ENCODE data around the gene HOTAIR. TPM values are rescaled to one million over a fixed set of nuclear protein-coding genes. Genes with fewer than 3 reads are reported as not detected.

Gene HOTAIR
- total RNA-seq, 1 donor from 2014 or later, result not detected

DNA sequence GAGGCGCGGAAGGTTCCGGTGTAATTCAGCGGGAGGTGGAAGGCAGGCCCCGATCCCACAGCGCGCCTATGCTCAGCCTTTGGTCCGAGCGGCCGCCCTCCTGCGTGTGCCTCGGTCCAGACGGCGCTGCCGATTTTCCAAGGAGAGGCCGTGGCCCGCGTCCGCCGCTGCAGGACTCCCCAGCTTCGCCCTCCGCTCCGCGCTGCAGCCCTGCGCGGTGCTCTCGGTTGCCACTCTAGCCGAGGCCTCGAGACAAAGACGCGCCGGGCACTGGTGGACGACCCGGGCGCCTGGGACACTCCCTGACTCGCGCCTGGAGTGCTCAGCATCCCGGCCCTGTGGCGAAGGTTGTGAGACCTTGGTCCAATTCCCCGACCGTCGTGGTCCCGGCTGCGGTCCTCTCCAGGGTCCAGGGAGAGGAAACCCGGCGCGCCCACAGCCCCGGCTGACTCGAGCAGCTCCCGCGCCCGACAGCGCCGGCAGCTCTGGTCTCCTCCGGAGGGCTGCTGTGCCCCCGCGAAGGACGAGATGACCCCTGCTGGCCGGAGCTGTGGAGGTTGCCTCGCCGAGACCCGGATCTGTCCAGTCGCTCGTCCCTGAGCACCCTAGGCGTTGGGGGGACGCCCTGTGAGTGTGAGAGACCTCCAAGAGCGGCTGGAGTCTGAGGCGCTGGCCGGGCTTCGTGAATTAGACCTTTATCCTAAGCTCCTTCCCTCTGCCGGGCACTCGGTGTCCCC, 13.6 kb downstream of the HOTAIR start:
- DNase-seq (ENCODE audit: low read depth, low spot score), result no peak

DNA sequence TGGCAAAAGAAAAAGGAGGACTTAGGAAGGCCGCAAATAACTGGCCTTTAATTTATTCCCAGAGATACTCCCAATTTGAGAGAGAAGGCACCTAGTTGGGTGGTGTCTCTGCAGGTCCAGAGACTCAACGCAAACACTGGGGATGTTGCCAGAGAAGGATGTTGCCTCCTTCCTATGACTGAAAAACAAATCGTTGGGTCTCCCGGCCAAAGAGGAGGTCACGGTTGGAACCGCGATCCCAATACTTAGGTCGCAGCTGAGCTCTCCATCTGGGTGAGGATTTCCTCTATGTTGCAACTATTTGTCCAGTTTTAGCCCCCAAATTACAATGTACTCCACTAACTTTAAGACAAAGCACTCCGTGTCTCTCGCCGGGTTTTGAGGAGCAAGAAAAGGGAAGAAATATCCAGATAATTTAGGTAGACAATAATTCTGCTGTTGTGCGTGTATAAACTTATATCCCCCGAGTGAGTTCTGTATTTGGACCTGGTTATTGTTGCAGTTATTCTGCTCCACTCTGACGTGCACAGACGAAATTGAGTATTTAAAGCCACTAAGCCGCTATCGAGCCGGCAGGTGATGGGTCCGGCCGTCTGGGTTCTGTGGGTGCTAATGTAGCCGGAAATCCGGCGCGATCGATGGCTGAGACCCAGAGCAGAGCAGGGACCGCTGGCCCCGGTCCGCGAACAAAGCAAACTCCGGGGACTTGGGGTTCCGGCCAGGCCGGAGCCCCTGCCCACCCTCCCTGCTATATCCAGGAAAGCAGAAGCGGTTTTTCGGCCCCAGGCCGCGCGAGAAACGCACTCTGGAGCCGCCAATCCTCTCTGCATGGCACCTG, 14.3 kb downstream of the HOTAIR start:
- no peak for DNase-seq (ENCODE audit: low read depth, low spot score)

GRCh38 chr12:53959314-53959713, 15.4 kb downstream of the HOTAIR start:
- no peak for DNase-seq (ENCODE audit: low read depth, low spot score)

GRCh38 chr12:53958128-53958527, 16.6 kb downstream of the HOTAIR start:
- DNase-seq (ENCODE audit: low read depth, low spot score), result no peak

- no peak for DNase-seq (ENCODE audit: low read depth, low spot score)
These were observed 17.7 kb downstream of the HOTAIR start for GRCh38 chr12:53956914-53957536.

- no peak for DNase-seq (ENCODE audit: low read depth, low spot score)
These were observed 18.4 kb downstream of the HOTAIR start for GRCh38 chr12:53956251-53956887.

DNA sequence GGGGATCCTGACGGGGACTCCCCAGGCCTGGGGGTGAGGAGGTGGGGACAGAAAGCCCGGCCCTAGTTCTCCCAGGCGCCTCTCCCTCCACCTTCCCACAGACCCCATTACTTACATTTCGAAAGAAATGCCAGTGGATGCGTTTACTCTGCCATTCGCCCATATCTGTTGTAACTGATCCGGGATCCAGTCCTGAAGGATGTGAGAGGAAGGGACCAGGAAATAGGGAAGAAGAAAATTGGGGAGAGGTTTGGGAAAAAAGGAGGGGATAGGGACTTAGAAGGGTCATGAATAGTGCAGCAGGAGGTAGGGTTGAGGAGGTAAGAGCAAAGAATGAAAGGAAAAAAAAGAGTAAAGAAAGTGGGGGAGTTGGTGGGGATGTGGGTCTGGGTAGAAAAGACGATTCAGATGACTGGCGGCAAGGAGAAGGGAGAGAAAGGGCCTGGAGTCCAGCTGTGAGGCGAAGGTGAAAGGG, 18.9 kb downstream of the HOTAIR start:
- no peak for DNase-seq (ENCODE audit: low read depth, low spot score)

DNA sequence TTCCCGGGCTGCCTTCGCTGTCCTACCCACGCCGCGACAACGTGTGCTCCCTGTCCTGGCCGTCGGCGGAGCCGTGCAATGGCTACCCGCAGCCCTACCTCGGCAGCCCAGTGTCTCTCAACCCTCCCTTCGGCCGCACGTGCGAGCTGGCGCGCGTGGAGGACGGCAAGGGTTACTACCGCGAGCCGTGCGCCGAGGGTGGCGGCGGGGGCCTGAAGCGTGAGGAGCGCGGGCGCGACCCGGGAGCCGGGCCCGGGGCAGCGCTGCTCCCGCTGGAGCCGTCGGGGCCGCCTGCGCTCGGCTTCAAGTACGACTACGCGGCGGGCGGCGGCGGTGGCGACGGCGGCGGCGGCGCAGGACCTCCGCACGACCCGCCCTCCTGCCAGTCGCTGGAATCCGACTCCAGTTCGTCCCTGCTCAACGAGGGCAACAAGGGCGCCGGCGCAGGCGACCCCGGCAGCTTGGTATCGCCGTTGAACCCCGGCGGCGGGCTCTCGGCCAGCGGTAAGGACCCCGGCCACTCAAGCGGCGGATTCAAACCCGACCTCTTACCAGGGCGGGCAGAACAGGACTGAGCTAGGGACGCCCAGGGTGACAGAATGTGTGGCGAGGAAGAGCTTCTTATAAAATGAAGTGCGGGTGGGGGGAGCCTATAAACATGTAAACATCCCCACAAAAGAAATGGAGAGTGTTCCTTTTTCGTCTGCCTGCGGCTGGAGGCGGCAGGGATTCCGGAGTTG, 19.5 kb downstream of the HOTAIR start:
- no peak for DNase-seq (ENCODE audit: low read depth, low spot score)

DNA sequence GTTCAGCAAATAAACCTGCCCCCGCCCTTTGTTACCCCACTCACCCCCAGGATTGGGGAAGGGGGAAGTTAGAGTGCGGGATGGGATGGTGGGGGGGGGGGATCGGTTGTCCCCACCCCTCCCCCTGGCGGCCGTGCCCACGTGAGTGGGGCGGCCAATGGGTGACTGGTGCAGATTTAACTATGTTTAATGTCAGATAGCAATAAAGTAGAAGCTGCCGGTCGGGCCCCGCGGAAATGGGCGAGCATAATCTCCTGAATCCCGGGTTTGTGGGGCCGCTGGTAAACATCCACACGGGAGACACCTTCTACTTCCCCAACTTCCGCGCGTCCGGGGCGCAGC, 20.1 kb downstream of the HOTAIR start, which contains the start of gene HOXC12:
TSS of gene HOXC12 (plus strand) at position 210 of the 342 bp plus-strand sequence. CDS start at position 237, 27 bp downstream.
- no peak for DNase-seq (ENCODE audit: low read depth, low spot score)

DNA sequence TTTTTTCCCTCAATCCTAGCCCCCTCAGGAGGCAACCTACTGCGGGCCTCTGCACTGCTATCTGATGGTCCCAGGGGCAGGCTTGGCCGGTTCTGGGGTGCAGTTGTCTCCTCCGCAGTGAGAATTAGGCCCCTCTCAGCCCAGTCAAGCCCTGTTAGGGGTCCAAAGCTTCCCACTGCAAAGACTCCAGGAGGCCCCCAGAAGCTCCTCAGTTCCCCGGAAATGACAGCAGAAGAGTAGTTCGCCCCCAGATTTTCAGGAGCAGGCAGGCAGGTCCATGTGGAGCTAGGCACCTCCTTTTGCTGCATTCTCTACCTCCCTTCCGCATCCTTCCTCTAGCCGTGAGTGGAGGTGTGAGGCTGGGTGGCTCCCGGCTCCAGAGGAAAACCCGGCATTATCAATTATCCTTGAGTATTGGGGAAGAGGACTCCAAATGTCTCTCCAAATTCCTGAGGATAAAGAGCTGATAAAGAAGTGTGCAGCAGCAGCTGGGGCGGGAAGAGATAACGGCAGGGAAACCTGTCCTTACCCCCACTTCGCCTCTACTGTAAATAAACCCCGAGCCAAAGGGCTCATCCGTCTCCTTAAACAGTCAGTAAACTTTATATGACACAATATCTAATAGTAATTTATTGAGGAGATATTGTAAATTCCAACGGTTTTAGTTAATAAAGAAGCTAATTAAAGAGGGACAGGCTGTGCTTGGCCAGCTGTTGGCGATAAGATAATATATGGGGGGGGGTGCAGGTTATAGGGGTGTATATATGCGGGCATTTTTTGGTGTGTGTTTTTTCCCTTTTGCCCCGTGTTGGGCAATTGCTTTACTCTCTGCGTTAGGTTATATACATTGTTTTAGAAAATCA, 20.7 kb downstream of the HOTAIR start:
- DNase-seq (ENCODE audit: low read depth, low spot score), result no peak

DNA sequence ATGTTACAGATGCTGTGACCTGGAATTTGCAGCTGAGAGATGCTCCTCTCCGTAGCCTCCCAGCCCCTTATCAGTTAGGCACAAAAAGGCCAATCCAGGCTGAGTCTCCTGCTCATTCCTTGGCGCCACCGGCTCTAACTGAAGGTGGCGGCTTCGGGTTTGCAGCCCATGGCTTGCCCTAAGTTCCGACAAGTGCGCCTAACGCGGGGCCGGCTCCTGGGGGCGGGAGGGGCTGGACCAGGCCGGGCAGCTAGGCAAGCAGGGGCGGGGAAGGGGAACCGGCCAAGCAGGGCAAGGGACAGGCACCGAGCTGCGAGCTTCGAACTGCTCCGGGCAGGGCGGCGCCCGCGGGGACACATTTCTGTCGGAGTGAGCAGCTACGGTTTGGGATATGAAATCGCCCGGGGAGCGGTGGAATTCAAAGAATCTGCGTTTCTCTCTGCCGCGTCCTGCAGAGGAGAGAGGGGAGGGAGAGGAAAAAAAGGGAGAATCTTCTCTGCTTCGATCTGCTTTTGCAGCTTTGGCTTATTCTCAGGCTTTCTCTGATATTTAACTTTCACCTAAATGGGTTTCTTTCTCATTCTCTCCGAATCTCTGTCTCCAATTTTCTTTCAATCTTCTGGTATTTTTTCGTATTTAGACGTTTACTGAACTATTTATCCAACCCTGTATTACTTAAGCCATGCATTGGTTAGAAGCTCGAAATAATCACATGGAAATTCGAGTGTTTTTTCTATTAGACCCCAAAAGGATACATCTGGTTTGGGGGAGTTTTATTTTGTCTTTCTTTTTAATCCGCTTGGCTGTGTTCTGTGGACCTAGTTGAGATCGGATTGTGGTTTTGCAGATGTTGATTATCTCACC, 21.7 kb downstream of the HOTAIR start:
- no peak for DNase-seq (ENCODE audit: low read depth, low spot score)

DNA sequence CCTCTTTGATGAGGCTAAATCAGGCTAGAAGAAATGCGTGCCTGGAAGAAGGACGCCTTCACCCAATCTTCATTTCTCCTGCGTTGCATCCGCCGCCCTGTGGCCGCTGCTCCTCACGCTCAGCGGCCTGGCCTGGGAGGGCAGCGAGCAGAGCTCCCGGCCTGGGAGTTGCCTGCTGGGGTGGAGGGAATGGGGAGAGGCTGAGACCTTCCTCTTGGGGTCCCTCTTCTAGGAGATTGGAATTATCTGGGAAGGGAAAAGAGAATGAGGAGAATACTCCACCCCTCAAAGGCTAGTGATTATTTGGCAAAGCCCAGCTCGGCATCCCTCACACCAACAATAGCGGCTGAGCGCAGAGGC, 22.4 kb downstream of the HOTAIR start:
- no peak for DNase-seq (ENCODE audit: low read depth, low spot score)

GRCh38 chr12:53951577-53952334, 23.0 kb downstream of the HOTAIR start:
- no peak for DNase-seq (ENCODE audit: low read depth, low spot score)

DNA sequence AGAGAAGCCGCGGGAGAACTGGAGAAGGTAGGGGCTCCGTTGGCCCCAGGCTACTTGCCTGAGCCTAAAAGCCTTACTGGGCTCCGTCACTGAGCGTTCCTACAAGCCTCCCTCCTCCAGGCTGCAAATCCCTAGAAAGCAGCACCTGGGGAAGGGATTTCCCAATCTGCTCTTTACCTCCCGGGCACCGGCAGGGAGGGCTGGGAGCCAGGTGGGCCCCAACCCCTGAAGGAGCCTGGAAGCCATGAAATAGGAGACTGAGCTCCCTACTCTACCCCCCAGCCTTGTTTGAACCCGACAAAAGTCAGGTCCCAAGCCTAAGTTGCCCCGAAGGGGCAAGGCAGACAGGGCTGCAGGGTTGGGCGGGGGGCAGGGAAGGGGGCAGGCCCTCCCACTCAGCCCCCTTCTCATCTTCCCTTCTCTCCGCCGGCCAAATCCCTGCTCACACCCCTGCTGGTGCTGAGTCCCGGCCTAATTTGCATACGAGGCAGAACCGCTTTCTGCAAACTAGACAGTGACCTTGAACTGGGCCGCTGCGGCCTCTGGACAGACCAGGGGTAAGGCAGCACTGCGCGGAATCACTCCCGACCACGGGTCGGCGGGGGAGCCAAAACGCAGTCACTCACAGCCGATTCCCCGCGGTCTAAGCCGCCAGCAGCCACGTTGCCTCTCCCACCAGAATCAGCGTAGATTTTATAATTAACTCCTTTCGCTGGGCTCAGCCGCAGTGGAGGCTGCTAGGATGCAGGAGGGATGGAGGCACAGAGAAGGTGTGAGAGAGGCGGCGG, 23.8 kb downstream of the HOTAIR start:
- no peak for DNase-seq (ENCODE audit: low read depth, low spot score)

DNA sequence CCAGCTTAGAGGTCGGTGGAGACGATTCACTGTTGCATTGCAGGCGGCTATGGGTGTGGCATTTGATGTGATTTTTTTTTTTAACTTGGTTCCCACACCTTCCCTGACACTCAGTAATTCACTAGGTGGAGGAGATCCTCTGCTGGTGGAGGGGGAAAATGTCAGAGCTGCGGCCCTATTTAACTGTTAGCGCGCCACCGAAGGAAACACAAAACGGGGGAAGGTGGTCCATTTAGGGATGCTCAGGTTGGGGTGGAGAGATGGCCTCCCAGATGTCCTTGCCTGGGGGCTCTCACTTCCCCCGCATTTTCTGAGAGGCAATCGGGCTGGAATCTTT, 24.3 kb downstream of the HOTAIR start:
- DNase-seq (ENCODE audit: low read depth, low spot score), result no peak

GRCh38 chr12:53949631-53950436, 24.9 kb downstream of the HOTAIR start:
- no peak for DNase-seq (ENCODE audit: low read depth, low spot score)

Data from pulmonary artery endothelial cell (primary cell).